GM12878 (cell line): ENCODE results near the gene PRSS57. TPM values are rescaled to one million over a fixed set of nuclear protein-coding genes. Genes with fewer than 3 reads are reported as not detected.

Source experiments
- ATAC-seq: fragments of 200-7000 bp; cut with Tn5 transposase; 3 replicates; pipeline ENCODE4 v1.9.1; 2020; ENCODE audit warnings: mild to moderate bottlenecking, moderate library complexity
- BruUV-seq: library from RNA; stranded (reverse); fragments of 400-500 nt; replicated peaks from 2 replicates; lab custom pipeline; 2021; lab: Mats Ljungman, UMichigan
- CTCF ChIA-PET: fragments of 300-600 bp; sonication (Branson Sonifier 250); formaldehyde crosslinking; extraction: SDS; loops from one replicate; lab custom pipeline; 2021; ENCODE audit warnings: inconsistent platforms; lab: Yijun Ruan, JAX
- POLR2A ChIA-PET: fragments of 350-600 bp; formaldehyde crosslinking; extraction: SDS; loops from one replicate; lab custom pipeline; 2021; ENCODE audit warnings: inconsistent platforms; lab: Charles Lee
- RAD21 ChIA-PET: fragments of 300-600 bp; sonication (Branson Sonifier 250); formaldehyde crosslinking; loops from one replicate; lab custom pipeline; 2023; ENCODE audit warnings: antibody characterized with exemption; ENCODE audit not compliant: unreplicated experiment; lab: Charles Lee
- SMC1A ChIA-PET: fragments of 300-600 bp; sonication (Branson Sonifier 250); formaldehyde crosslinking; loops from one replicate; lab custom pipeline; 2023; ENCODE audit not compliant: unreplicated experiment, uncharacterized antibody; lab: Charles Lee
- DNase-seq: peaks from one replicate; pipeline ENCODE4 v3.0.0-alpha.2; 2011; ENCODE audit warnings: low read depth, low spot score
- FAIRE-seq: peaks from 3 replicates; lab custom pipeline; 2011; peaks lifted over from hg19 to GRCh38; lab: Jason Lieb, UNC
- H2AFZ ChIP-seq: 2 replicates; pipeline ENCODE4 v1.6.0; 2011; ENCODE audit warnings: low read depth, low read length, control low read depth; ENCODE audit not compliant: control insufficient read depth
- H3K27ac ChIP-seq: 2 replicates; pipeline ENCODE4 v1.5.1; 2011; ENCODE audit warnings: control low read depth; ENCODE audit not compliant: control insufficient read depth, insufficient read depth
- H3K27me3 ChIP-seq, 2 experiments: replicated peaks in 1 of 2; 2 replicates each; pipeline versions ENCODE4 v1.6.0 to v1.6.1; 2011; ENCODE audit warnings: low read length in 1 of 2; ENCODE audit not compliant: control insufficient read depth in 2 of 2, insufficient read depth in 2 of 2
- H3K36me3 ChIP-seq, 2 experiments: 2 replicates each; pipeline ENCODE4 v1.5.1; 2011; ENCODE audit warnings: low read length in 1 of 2; ENCODE audit not compliant: control insufficient read depth in 2 of 2, insufficient read depth in 2 of 2
- H3K4me1 ChIP-seq: 2 replicates; pipeline ENCODE4 v1.6.1; 2011; ENCODE audit warnings: mild to moderate bottlenecking, low read length, moderate library complexity, mixed read lengths; ENCODE audit not compliant: control insufficient read depth, insufficient read depth
- H3K4me2 ChIP-seq: 2 replicates; pipeline ENCODE4 v1.6.0; 2011; ENCODE audit warnings: control low read depth; ENCODE audit not compliant: control insufficient read depth, insufficient read depth
- H3K4me3 ChIP-seq: fragments of 200-600 bp; sonication (generic); 2 replicates; pipeline ENCODE4 v1.5.1; 2016
- H3K79me2 ChIP-seq: 2 replicates; pipeline ENCODE4 v1.6.0; 2011; ENCODE audit warnings: low read length; ENCODE audit not compliant: control insufficient read depth, insufficient read depth
- H3K9ac ChIP-seq: 2 replicates; pipeline ENCODE4 v1.8.0; 2011; ENCODE audit warnings: low read length, control low read depth, mixed read lengths; ENCODE audit not compliant: control insufficient read depth, insufficient read depth
- H3K9me3 ChIP-seq: replicated peaks from 3 replicates; pipeline ENCODE4 v1.5.1; 2011; ENCODE audit warnings: mild to moderate bottlenecking, low read length; ENCODE audit not compliant: control insufficient read depth, insufficient read depth
- H4K20me1 ChIP-seq: 2 replicates; pipeline ENCODE4 v1.6.0; 2011; ENCODE audit not compliant: control insufficient read depth, insufficient read depth
- BCLAF1 ChIP-seq: fragments of 450-650 bp; IDR thresholded peaks from 2 replicates; pipeline ENCODE4 v1.6.1; 2017; ENCODE audit warnings: antibody characterized with exemption, mild to moderate bottlenecking, moderate library complexity
- BRCA1 ChIP-seq: IDR thresholded peaks from 2 replicates; pipeline ENCODE4 v1.6.1; 2011; ENCODE audit warnings: low read depth, low read length, improper control_type of control experiment
- CHD2 ChIP-seq: IDR thresholded peaks from 2 replicates; pipeline ENCODE4 v1.6.1; 2011; ENCODE audit warnings: low read depth, low read length, improper control_type of control experiment, borderline replicate concordance
- CHD4 ChIP-seq: fragments of 200-600 bp; sonication (generic); IDR thresholded peaks from 2 replicates; pipeline ENCODE4 v1.6.1; 2016; ENCODE audit warnings: mild to moderate bottlenecking
- EP300 ChIP-seq, 2 experiments: fragments of 150-350 bp in 1 of 2; IDR thresholded peaks; 2 replicates each; pipeline ENCODE4 v1.6.1; 2011 to 2012; ENCODE audit warnings: low read depth in 2 of 2, low read length in 2 of 2, borderline replicate concordance in 1 of 2, improper control_type of control experiment in 1 of 2, inconsistent platforms in 1 of 2; ENCODE audit not compliant: control insufficient read depth in 1 of 2
- MLLT1 ChIP-seq: fragments of 450-650 bp; IDR thresholded peaks from 2 replicates; pipeline ENCODE4 v1.6.1; 2016; ENCODE audit warnings: mild to moderate bottlenecking
- NFYB ChIP-seq: IDR thresholded peaks from 2 replicates; pipeline ENCODE4 v1.6.1; 2011; ENCODE audit warnings: low read depth, mild to moderate bottlenecking, low read length, improper control_type of control experiment, moderate library complexity; ENCODE audit not compliant: insufficient read depth
- RB1 ChIP-seq: fragments of 450-650 bp; formaldehyde crosslinking; IDR thresholded peaks from 2 replicates; pipeline ENCODE4 v1.6.1; 2017; ENCODE audit warnings: mild to moderate bottlenecking, borderline replicate concordance
- SMAD5 ChIP-seq: IDR thresholded peaks from 2 replicates; pipeline ENCODE4 v1.6.1; 2016; ENCODE audit warnings: antibody characterized with exemption, low read depth
- SP1 ChIP-seq: IDR thresholded peaks from one replicate; pipeline ENCODE4 v1.6.1; 2011; ENCODE audit warnings: low read depth, low read length
- ZNF274 ChIP-seq: IDR thresholded peaks from one replicate; pipeline ENCODE4 v1.8.0; 2011; ENCODE audit not compliant: insufficient read length, insufficient read depth
- WGBS: methylation state at CpG from one replicate; pipeline ENCODE4 v1.1.6; 2016; ENCODE audit warnings: low lambda C conversion rate; ENCODE audit not compliant: insufficient replicate concordance, insufficient coverage; ENCODE audit errors: missing lambda C conversion rate; 5-methylcytosine and 5-hydroxymethylcytosine counted together
- in situ Hi-C: fragments of 300-500 bp; cut with MboI; formaldehyde crosslinking; loops from 9 replicates; pipeline ENCODE4 v1.14.3; 2018; ENCODE audit warnings: mixed read lengths
- intact Hi-C: fragments of 100-400 bp; cut with micrococcal nuclease; formaldehyde crosslinking; loops from one replicate; pipeline ENCODE4 v1.14.2; 2022; ENCODE audit not compliant: unreplicated experiment
- polyA plus RNA-seq, 11 experiments: library from polyadenylated mRNA; depleted of rRNA in 4 of 11; unstranded in 6 of 11; stranded (reverse) in 5 of 11; fragments of >200 nt; fragmentation: Nextera tagmentation in 4 of 11; fragmentation: Illumina TruSeq in 1 of 11; extraction: Ambion mirVana in 4 of 11; extraction: Trizol in 1 of 11; gene quantifications; 1 replicate in 1 of 11; 2 replicates in 10 of 11; pipeline versions ENCODE4 v1.2.1 to v1.2.3, GENCODE V29; 2011 to 2016; ENCODE audit warnings: inconsistent platforms in 2 of 11, missing spikeins in 2 of 11, low read depth in 1 of 11
- total RNA-seq, 4 experiments: library from RNA; depleted of rRNA in 3 of 4; stranded (reverse); fragments of >200 nt in 3 of 4; fragmentation: Illumina TruSeq in 1 of 4; extraction: Trizol in 1 of 4; gene quantifications; 2 replicates each; pipeline versions ENCODE4 v1.2.1 to v1.2.3, GENCODE V29; 2013 to 2021

The PRSS57 gene
- total and polyA plus RNA-seq, 10 of the 15 experiments (the other 5 are each of a cell fraction or from before 2014, with no cell fraction given): not detected

- no peak for TF ChIP-seq BCLAF1
- TF ChIP-seq CHD2: no peak
- no peak for TF ChIP-seq SMAD5
- 0 out of 2 replicates have a peak, but pooled peaks have one; percentile 16 for TF ChIP-seq MLLT1
Measured at GRCh38 chr19:664913-665443, 30.3 kb downstream of the PRSS57 start (continued).

- Histone ChIP-seq H2AFZ (peak overlapping the region; percentile 85), H3K4me3 (peak overlapping the region; percentile 66), H3K79me2 (peaks cover 43% of the 10 kb centered on the region), H3K27me3 (no peaks in the 10 kb centered on the region), H3K27ac (peak overlapping the region; percentile 74), H3K4me1 (peaks cover 19% of the 10 kb centered on the region), H3K9ac (peak overlapping the region; percentile 75), H4K20me1 (peaks cover 12% of the 10 kb centered on the region), H3K9me3 (no peaks in the 10 kb centered on the region; the same call in 2 of the 3 replicates), H3K4me2 (peak overlapping the region; percentile 98), H3K36me3 (peaks cover 0 to 5% of the 10 kb centered on the region in 2 experiments; a peak in 2 of 4 replicates)
- FAIRE-seq (no peak), DNase-seq (no peak), ATAC-seq (no peak)
- ChIA-PET CTCF (interaction anchor here (0.6 to 1.7 kb wide), 7 partner anchors 27 to 77 kb away, joined by 3 to 18 read pairs (median 3); partner anchors contain the start of gene POLRMT), RAD21 (interaction anchor here (0.8 to 1.4 kb wide), 6 partner anchors 16 to 200 kb away, joined by 3 to 9 read pairs (median 3); no protein-coding TSS in a partner anchor), SMC1A (interaction anchor here (0.9 to 1.3 kb wide), 3 partner anchors 11 to 70 kb away, joined by 3 to 4 read pairs (median 4); no protein-coding TSS in a partner anchor), POLR2A (interaction anchor here (0.6 to 0.8 kb wide), 4 partner anchors 29 to 58 kb away, joined by 3 to 6 read pairs (median 4); partner anchors contain the start of gene POLRMT)
- intact Hi-C loops (loop anchor here (2.0 kb wide), 1 partner anchor 17 kb away; no protein-coding TSS in a partner anchor), in situ Hi-C loops (no loop called here)
- 36% methylated on average over 17 of the region's 18 CpGs for WGBS
- BruUV-seq: no TSS peak
- TF ChIP-seq SP1: no peak
- no peak for TF ChIP-seq CHD4
- TF ChIP-seq SMAD5: no peak
- TF ChIP-seq BRCA1: no peak
- no peak for TF ChIP-seq NFYB
- no peak for TF ChIP-seq RB1
- TF ChIP-seq MLLT1: peak; percentile 97
- no peak for TF ChIP-seq EP300 (IDR thresholded peaks at IDR 0.05; ENCODE audit: borderline replicate concordance in 1 of 2, control insufficient read depth in 1 of 2, low read depth in 2 of 2, low read length in 2 of 2)
- no peak for TF ChIP-seq ZNF274
Measured at GRCh38 chr19:663682-664117, 31.6 kb downstream of the PRSS57 start.
